Measurements from ENCODE around the gene LRRC47.

DNA sequence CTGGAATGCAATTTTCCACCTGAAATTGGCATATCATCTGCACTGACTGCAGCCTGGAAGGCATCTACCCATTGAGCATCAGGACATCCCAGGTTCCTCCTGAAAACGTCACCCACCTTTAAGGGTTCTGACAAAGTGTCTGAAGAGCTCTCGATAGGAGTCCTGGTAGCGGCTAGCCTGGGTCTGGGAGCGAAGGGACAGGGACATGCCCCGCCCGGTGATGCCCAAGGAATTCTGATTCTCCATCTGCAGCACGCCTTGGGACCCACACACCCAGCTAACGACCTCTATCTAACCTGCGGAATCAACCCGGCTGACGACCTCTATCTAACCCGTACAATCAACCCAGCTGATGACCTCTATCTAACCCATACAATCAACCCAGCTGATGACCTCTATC is 57.4 kb downstream of the LRRC47 start:
- TF ChIP-seq, protein P1, sequence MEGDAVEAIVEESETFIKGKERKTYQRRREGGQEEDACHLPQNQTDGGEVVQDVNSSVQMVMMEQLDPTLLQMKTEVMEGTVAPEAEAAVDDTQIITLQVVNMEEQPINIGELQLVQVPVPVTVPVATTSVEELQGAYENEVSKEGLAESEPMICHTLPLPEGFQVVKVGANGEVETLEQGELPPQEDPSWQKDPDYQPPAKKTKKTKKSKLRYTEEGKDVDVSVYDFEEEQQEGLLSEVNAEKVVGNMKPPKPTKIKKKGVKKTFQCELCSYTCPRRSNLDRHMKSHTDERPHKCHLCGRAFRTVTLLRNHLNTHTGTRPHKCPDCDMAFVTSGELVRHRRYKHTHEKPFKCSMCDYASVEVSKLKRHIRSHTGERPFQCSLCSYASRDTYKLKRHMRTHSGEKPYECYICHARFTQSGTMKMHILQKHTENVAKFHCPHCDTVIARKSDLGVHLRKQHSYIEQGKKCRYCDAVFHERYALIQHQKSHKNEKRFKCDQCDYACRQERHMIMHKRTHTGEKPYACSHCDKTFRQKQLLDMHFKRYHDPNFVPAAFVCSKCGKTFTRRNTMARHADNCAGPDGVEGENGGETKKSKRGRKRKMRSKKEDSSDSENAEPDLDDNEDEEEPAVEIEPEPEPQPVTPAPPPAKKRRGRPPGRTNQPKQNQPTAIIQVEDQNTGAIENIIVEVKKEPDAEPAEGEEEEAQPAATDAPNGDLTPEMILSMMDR (IDR thresholded peaks at IDR 0.05; ENCODE audit: low read depth, low read length, poor library complexity, severe bottlenecking), result no peak
- TF ChIP-seq EZH2phosphoT487 (IDR thresholded peaks at IDR 0.05; ENCODE audit: borderline replicate concordance, low read length), result no peak

All from DOHH2 (cell line).